ENCODE results near the gene INPP5K. TPM values are rescaled to one million over a fixed set of nuclear protein-coding genes. Genes with fewer than 3 reads are reported as not detected.

Gene INPP5K
- total RNA-seq, 2 donors from 2014 or later: 78.7 to 95.3 TPM

DNA sequence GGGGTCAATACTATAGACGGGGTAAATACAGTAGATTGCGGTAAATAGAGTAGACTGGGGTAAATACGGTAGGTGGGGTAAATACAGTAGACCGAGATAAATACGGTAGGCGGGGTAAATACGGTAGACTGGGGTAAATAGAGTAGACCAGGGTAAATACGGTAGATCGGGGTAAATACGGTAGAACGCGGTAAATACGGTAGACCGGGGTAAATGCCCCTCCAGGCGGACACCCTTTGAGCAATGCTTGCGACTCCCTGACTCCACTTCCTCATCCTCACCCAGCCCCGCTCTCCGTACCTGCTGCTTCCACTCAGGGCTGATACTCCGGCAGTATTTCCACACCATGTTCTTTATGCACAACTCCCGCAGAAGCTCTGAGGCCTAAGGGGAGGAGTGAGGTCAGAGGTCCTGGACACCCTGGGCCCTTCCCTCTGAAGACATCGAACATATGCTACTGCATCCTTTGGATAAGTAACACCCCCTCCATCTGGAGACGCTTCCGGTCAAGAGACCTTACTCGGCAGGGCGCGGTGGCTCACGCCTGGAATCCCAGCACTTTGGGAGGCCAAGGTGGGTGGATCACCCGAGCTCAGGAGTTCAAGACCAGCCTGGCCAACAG is 47.1 kb downstream of the INPP5K start:
- H3K4me3 ChIP-seq: no peak overlapping the region
- DNase-seq (ENCODE audit: low spot score) (no peak), ATAC-seq (ENCODE audit: insufficient number of reproducible peaks, low FRiP score, low read depth) (no peak)
- H3K36me3 ChIP-seq: peaks cover 78% of the 10 kb centered on the region
- H3K27me3 ChIP-seq (replicated peaks; ENCODE audit: insufficient read depth): no peaks in the 10 kb centered on the region
- no peak overlapping the region for H3K27ac ChIP-seq
- no peaks in the 10 kb centered on the region for H3K9me3 ChIP-seq
- no peak for TF ChIP-seq CTCF (IDR thresholded peaks at IDR 0.05)
- no peaks in the 10 kb centered on the region for H3K4me1 ChIP-seq (ENCODE audit: control insufficient read depth in 1 of 2, low read depth in 2 of 2)

DNA sequence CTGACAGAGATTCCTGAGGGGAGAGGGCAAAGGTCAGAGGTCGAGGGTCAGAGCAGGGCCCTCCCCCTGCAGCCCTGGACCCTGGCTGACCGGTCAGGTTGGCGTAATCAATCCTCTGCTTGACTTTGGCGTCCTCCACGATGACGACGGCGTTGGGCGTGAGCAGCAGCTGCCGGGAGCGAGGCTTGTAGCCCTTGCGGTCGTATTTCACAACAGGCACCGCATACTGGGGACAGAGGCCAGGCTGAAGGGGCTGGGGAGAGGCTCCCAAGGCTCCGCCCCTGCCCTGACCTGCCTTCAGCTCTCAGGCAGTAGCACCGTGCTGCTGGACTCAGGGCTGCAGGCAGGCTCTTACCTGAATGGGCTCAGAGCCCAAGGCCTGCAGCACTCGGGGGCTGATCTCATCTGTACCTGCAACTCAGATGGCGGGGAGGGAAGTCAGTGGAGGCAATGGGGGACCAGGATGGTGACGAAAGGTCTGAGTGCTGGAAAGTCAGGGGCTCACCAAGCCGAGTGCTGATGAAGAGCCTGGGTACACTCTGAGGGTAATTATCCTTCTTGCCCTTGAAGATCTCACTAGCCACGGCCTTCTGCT is 48.4 kb downstream of the INPP5K start:
- Histone ChIP-seq H3K36me3 (peaks cover 69% of the 10 kb centered on the region), H3K4me1 (ENCODE audit: control insufficient read depth in 1 of 2, low read depth in 2 of 2) (no peaks in the 10 kb centered on the region), H3K27ac (no peak overlapping the region), H3K4me3 (no peak overlapping the region), H3K9me3 (no peaks in the 10 kb centered on the region), H3K27me3 (replicated peaks; ENCODE audit: insufficient read depth) (no peaks in the 10 kb centered on the region)
- no peak for TF ChIP-seq CTCF (IDR thresholded peaks at IDR 0.05)
- no peak for ATAC-seq (ENCODE audit: insufficient number of reproducible peaks, low FRiP score, low read depth)
- DNase-seq (ENCODE audit: low spot score): no peak

GRCh38 chr17:1467258-1467657 is 49.2 kb downstream of the INPP5K start:
- DNase-seq (ENCODE audit: low spot score): no peak
- no peak for TF ChIP-seq CTCF (IDR thresholded peaks at IDR 0.05)
- H3K4me3 ChIP-seq: no peak overlapping the region
- H3K9me3 ChIP-seq: no peaks in the 10 kb centered on the region
- peaks cover 62% of the 10 kb centered on the region for H3K36me3 ChIP-seq
- ATAC-seq (ENCODE audit: insufficient number of reproducible peaks, low FRiP score, low read depth): no peak
- H3K27me3 ChIP-seq (replicated peaks; ENCODE audit: insufficient read depth): no peaks in the 10 kb centered on the region
- H3K4me1 ChIP-seq (ENCODE audit: control insufficient read depth in 1 of 2, low read depth in 2 of 2): no peaks in the 10 kb centered on the region
- H3K27ac ChIP-seq: no peak overlapping the region

GRCh38 chr17:1464186-1464585 is 52.2 kb downstream of the INPP5K start:
- Histone ChIP-seq H3K36me3 (peaks cover 31% of the 10 kb centered on the region), H3K9me3 (no peaks in the 10 kb centered on the region), H3K4me3 (no peak overlapping the region), H3K27me3 (replicated peaks; ENCODE audit: insufficient read depth) (no peaks in the 10 kb centered on the region), H3K27ac (no peak overlapping the region), H3K4me1 (ENCODE audit: control insufficient read depth in 1 of 2, low read depth in 2 of 2) (peaks cover 12 to 20% of the 10 kb centered on the region in 2 donors)
- no peak for TF ChIP-seq CTCF (IDR thresholded peaks at IDR 0.05)
- ATAC-seq (ENCODE audit: insufficient number of reproducible peaks, low FRiP score, low read depth): no peak
- no peak for DNase-seq (ENCODE audit: low spot score)

DNA sequence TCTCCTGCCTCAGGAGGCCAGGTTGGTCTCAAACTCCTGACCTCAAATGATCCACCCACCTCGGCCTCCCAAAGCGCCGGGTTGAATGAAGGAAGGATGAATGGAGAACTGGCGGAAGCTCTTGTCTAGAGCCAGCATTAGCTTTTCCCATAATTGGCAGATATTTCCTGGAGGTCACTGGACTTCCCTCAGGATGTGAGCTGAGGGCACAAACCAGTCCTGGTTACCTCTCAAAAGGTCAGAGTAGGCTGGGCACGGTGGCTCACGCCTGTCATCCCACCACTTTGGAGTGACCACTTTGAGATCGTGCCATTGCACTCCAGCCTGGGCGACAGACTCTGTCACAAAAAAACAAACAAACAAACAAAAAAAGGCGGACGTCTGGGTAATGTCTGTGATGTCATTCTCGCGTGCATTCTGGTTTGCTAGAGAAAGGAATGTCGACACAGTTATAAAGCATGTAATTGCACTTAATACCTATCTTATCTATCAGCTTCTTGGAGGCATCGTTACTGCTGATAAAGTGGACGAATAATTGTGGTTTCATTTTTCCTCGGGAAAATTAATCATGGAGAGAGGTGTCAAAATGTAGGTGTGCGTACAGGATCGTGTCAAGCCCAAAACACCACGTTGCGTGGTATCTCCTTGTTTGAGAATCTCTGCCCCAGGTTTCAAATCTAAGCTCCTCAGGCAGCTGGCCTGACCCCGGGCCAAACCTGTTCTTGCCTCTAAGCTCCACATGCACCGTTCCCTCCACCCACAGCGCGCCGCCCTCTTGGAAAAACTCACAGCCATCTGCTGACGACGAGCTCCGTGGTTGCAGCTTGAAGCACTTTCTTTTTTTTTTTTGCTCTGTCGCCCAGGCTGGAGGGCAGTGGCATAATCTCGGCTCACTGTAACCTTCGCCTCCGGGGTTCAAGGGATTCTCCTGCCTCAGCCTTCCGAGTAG is 54.0 kb downstream of the INPP5K start:
- no peak overlapping the region for H3K27ac ChIP-seq
- TF ChIP-seq CTCF (IDR thresholded peaks at IDR 0.05): no peak
- no peak for ATAC-seq (ENCODE audit: insufficient number of reproducible peaks, low FRiP score, low read depth)

More for the DNA sequence above, 54.0 kb downstream of the INPP5K start:
- no peak overlapping the region for H3K4me3 ChIP-seq
- no peaks in the 10 kb centered on the region for H3K9me3 ChIP-seq
- H3K4me1 ChIP-seq (ENCODE audit: control insufficient read depth in 1 of 2, low read depth in 2 of 2): peaks cover 12 to 20% of the 10 kb centered on the region in 2 donors
- no peaks in the 10 kb centered on the region for H3K27me3 ChIP-seq (replicated peaks; ENCODE audit: insufficient read depth)
- H3K36me3 ChIP-seq: peaks cover 17% of the 10 kb centered on the region
- no peak for DNase-seq (ENCODE audit: low spot score)
